ENCODE measurements around the gene RBM47. TPM values are rescaled to one million over a fixed set of nuclear protein-coding genes. Genes with fewer than 3 reads are reported as not detected.
"Not testable (repeated sequence)": the region's sequence is repeated elsewhere in the genome, so short reads cannot be mapped to it uniquely, and the experiment has no call there.

The RBM47 gene
- total RNA-seq, 8 experiments from 2014 or later: 0.38 to 16.9 (median 1.8) TPM

DNA sequence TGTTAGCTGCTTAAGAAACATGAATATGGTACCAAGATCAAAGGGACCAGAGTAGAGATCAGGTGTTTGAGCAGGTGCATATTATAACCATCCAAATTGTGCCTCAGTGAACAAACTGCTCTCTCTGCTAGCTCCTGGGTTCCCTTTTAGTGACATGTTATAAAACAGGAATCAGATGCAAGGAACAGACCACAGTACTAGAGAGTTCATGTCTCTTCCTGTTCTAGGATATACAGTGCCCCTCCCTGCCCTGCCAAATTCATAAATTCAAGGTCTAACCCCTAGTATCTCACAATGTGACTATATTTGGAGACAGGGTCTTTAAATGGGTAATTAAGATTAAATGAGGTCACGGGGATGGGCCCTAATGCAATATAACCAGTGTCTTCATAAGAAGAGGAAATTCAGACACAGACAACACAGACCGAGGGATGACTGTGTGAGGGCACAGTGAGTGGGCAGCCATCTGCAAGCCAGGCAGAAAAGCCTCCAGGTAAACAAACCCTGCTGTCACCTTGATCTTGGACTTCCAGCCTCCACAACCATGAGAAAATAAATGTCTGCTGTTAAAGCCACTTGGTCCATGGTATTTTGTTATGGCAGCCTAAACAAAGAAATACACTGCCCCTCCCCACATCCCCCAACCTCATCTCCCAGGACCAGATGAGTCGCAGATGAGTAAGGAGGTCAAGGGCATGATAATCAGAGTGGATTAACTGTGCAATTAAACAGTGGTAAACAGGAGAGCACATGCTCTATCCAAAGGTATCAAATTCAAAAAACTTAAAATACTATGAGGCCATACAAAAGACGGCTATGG is 82.5 kb downstream of the RBM47 start:
- ATAC-seq (replicated peaks in 6 of 8): no peak
- H3K4me1 ChIP-seq (replicated peaks in 1 of 2): no peaks in the 10 kb centered on the region
- H3K4me3 ChIP-seq: no peak overlapping the region
- no peak overlapping the region for H3K27ac ChIP-seq
- 54 to 100% (median 82%) methylated on average over 1 to 3 of the region's 4 CpGs; no CpG with 5 or more reads in 2 of the 10 experiments for WGBS, 10 experiments
- in situ Hi-C loops (cut with MboI; ENCODE audit: low pct_unique_long_range_greater_than_20kb in 2 of 9, low sequenced_read_pairs in 9 of 9, unreplicated experiment in 9 of 9): no loop called here

DNA sequence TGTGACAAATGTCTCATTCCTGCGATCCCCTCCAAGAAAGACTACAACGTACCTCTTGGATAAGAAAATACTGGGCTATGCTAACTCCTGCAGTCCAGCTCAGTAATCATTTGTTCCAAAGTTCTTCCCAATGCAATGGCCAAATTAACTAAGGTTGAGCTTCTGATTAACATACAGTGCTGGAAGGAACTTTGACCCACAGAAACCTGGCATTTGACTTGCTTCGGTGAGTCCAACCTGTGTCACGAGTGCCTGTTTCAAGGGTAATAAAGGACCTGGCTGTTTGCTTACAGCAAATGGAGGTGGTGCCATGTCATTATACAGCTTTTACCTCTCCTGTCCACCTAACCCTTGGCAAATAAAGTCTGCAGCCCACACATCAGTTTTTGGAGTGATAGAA is 83.2 kb downstream of the RBM47 start:
- no peak overlapping the region for H3K4me3 ChIP-seq
- 80 to 100% (median 93%) methylated on average over 1 to 4 of the region's 4 CpGs; no CpG with 5 or more reads in 3 of the 10 experiments for WGBS, 10 experiments
- H3K4me1 ChIP-seq (replicated peaks in 1 of 2): no peaks in the 10 kb centered on the region
- in situ Hi-C loops (cut with MboI; ENCODE audit: low pct_unique_long_range_greater_than_20kb in 2 of 9, low sequenced_read_pairs in 9 of 9, unreplicated experiment in 9 of 9): no loop called here
- ATAC-seq (replicated peaks in 6 of 8): no peak
- H3K27ac ChIP-seq: no peak overlapping the region

DNA sequence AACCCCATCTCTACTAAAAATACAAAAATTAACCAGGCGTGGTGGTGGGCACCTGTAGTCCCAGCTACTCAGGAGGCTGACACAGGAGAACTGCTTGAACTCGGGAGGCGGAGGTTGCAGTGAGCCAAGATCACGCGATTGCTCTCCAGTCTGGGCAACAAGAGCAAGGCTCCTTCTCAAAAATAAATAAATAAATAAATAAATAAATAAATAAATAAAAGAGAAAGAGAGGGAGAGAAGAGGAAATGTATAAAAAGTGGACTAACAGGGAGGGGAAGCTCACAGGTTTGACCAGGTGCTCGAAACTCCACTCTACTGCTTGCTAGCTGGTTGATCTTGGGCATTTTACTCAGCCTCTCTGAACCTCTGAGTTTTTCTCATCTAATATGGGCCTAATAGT is 84.2 kb downstream of the RBM47 start:
- H3K4me3 ChIP-seq; H3K27ac ChIP-seq; H3K4me1 ChIP-seq (replicated peaks in 1 of 2); in situ Hi-C loops (cut with MboI; ENCODE audit: low pct_unique_long_range_greater_than_20kb in 2 of 9, low sequenced_read_pairs in 9 of 9, unreplicated experiment in 9 of 9); ATAC-seq (replicated peaks in 6 of 8): not testable (repeated sequence)
- 88 to 100% (median 100%) methylated on average over 1 to 6 of the region's 6 CpGs; no CpG with 5 or more reads in 2 of the 10 experiments for WGBS, 10 experiments

GRCh38 chr4:40544221-40544620 is 85.4 kb downstream of the RBM47 start:
- Histone ChIP-seq H3K27ac (no peak overlapping the region), H3K4me3 (no peak overlapping the region), H3K4me1 (replicated peaks in 1 of 2) (no peaks in the 10 kb centered on the region)
- in situ Hi-C loops (cut with MboI; ENCODE audit: low pct_unique_long_range_greater_than_20kb in 2 of 9, low sequenced_read_pairs in 9 of 9, unreplicated experiment in 9 of 9): no loop called here
- 40 to 100% (median 89%) methylated on average over 1 to 5 of the region's 7 CpGs; no CpG with 5 or more reads in 1 of the 10 experiments for WGBS, 10 experiments
- no peak for ATAC-seq (replicated peaks in 6 of 8)

GRCh38 chr4:40540800-40541199 is 88.9 kb downstream of the RBM47 start:
- WGBS, 10 experiments: 60 to 100% (median 94%) methylated on average over 2 to 6 of the region's 7 CpGs; no CpG with 5 or more reads in 3 of the 10 experiments
- no peak overlapping the region for H3K27ac ChIP-seq
- H3K4me1 ChIP-seq (replicated peaks in 1 of 2): no peaks in the 10 kb centered on the region
- no peak for ATAC-seq (replicated peaks in 6 of 8)
- H3K4me3 ChIP-seq: no peak overlapping the region
- in situ Hi-C loops (cut with MboI; ENCODE audit: low pct_unique_long_range_greater_than_20kb in 2 of 9, low sequenced_read_pairs in 9 of 9, unreplicated experiment in 9 of 9): no loop called here

DNA sequence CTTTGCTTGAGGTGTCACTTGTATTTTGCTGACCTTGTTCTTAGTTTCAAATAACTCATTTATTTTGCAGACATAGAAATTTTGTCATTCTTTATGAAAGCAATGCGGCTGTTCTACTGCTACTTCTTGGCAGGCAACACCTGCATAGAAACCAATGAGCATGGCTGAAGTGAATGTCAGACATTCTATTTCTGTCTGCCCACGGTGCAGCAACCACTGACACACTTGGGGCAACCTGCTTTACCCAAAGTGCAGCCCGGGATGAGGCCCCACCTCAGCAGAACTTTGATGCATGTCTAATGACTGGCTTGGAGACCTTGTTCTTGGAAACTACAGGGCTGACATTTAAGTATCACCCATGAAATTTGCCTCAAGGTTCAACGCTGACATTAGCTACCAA is 93.6 kb downstream of the RBM47 start:
- Histone ChIP-seq H3K4me1 (replicated peaks in 1 of 2) (no peaks in the 10 kb centered on the region), H3K4me3 (no peak overlapping the region), H3K27ac (no peak overlapping the region)
- in situ Hi-C loops (cut with MboI; ENCODE audit: low pct_unique_long_range_greater_than_20kb in 2 of 9, low sequenced_read_pairs in 9 of 9, unreplicated experiment in 9 of 9): no loop called here
- 60 to 100% (median 80%) methylated on average over 1 to 4 of the region's 4 CpGs; no CpG with 5 or more reads in 1 of the 10 experiments for WGBS, 10 experiments
- ATAC-seq (replicated peaks in 6 of 8): no peak

- Histone ChIP-seq H3K4me1 (replicated peaks in 1 of 2) (no peaks in the 10 kb centered on the region), H3K27ac (no peak overlapping the region), H3K4me3 (no peak overlapping the region)
- ATAC-seq (replicated peaks in 6 of 8): no peak
- 50 to 100% (median 83%) methylated on average over 1 to 3 of the region's 3 CpGs; no CpG with 5 or more reads in 3 of the 10 experiments for WGBS, 10 experiments
- in situ Hi-C loops (cut with MboI; ENCODE audit: low pct_unique_long_range_greater_than_20kb in 2 of 9, low sequenced_read_pairs in 9 of 9, unreplicated experiment in 9 of 9): no loop called here
Measured at GRCh38 chr4:40531636-40532023, 98.0 kb downstream of the RBM47 start.

DNA sequence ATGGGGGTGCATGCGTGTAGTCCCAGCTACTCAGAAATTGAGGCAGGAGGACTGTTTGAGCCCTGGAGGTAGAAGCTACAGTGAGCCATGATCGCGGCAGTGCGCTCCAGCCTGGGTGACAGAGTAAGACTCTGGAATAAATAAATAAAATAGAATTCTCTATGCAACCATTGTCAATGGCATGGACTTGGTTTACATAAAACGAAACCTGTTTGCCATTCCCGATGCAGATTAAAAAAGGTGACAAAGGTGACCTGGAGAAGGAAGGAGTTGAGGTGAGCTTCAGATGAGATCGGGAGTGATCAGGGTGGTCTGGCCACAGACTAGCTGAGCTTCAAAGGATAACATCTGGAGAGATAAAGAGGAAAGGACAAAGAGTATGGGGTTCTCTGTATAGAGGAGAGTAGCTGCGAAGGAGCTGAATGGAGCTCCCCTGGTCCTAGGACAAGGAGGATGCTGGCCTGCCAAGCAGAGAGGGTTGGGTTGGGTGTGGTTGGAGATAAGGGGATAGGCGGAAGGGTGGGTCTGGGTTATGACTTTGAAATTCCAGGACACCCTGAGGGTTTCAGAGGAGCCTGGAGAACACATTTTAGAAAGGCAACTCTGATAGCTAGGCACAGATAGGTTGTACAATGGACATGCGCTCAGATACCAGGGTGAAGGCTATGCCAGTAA is 98.6 kb downstream of the RBM47 start:
- 71 to 100% (median 92%) methylated on average over 1 to 7 of the region's 10 CpGs; no CpG with 5 or more reads in 2 of the 10 experiments for WGBS, 10 experiments
- in situ Hi-C loops (cut with MboI; ENCODE audit: low pct_unique_long_range_greater_than_20kb in 2 of 9, low sequenced_read_pairs in 9 of 9, unreplicated experiment in 9 of 9): no loop called here
- Histone ChIP-seq H3K27ac (no peak overlapping the region), H3K4me1 (replicated peaks in 1 of 2) (no peaks in the 10 kb centered on the region), H3K4me3 (no peak overlapping the region)
- ATAC-seq (replicated peaks in 6 of 8): peak in 1 of 8 experiments; percentile 68

GRCh38 chr4:40526741-40527140 is 102.9 kb downstream of the RBM47 start:
- no peak for ATAC-seq (replicated peaks in 6 of 8)
- WGBS, 10 experiments: 100% methylated on average over 1 of the region's 1 CpG; no CpG with 5 or more reads in 8 of the 10 experiments
- Histone ChIP-seq H3K27ac (no peak overlapping the region), H3K4me1 (replicated peaks in 1 of 2) (no peaks in the 10 kb centered on the region), H3K4me3 (no peak overlapping the region)
- in situ Hi-C loops (cut with MboI; ENCODE audit: low pct_unique_long_range_greater_than_20kb in 2 of 9, low sequenced_read_pairs in 9 of 9, unreplicated experiment in 9 of 9): no loop called here

DNA sequence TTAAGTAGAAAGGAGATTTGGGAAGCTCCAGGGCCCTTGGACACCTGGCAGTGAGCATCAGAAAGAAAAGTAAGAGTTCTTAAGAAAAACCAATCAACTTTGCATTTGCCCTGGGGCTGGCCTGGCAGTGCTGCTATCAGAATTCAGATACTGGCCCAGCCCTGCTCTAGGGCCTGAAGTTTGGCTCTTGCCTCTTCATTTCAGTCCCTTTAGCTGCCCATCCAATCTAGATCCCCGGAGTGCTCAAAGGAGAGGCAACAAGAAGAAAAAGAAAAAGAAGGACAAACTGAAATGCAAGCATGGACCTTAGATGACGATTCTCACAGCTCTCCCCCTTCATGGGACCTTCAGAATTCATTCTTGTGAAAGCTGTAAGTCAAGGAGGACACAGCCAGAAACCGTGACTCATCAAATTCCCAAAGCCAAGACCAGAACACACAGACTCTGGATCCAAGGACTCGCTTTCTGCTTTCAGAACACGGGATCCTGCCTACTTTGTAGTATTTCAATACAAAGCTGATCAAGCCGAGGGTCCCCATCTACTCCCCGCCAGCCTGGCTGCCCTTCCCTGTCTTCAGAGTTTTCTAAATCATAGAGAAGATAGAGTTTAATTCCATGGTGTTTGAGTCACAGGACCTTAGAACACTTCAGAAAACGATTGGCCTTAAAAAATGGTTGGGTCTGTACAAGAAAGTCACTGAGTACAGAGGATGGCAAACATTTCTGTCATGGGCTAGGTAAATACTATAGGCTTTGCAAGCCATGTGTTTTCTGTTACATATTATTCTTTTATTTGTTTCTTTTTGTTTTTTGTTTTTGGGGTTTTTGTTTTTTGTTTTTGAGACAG is 103.7 kb downstream of the RBM47 start:
- 0 to 80% (median 45%) methylated on average over 3 to 8 of the region's 8 CpGs; no CpG with 5 or more reads in 2 of the 10 experiments for WGBS, 10 experiments
- Histone ChIP-seq H3K27ac (no peak overlapping the region), H3K4me1 (replicated peaks in 1 of 2) (no peaks in the 10 kb centered on the region), H3K4me3 (no peak overlapping the region)
- in situ Hi-C loops (cut with MboI; ENCODE audit: low pct_unique_long_range_greater_than_20kb in 2 of 9, low sequenced_read_pairs in 9 of 9, unreplicated experiment in 9 of 9): no loop called here
- ATAC-seq (replicated peaks in 6 of 8): peak in 5 of 8 experiments; percentile 39 to 96 (median 81)

DNA sequence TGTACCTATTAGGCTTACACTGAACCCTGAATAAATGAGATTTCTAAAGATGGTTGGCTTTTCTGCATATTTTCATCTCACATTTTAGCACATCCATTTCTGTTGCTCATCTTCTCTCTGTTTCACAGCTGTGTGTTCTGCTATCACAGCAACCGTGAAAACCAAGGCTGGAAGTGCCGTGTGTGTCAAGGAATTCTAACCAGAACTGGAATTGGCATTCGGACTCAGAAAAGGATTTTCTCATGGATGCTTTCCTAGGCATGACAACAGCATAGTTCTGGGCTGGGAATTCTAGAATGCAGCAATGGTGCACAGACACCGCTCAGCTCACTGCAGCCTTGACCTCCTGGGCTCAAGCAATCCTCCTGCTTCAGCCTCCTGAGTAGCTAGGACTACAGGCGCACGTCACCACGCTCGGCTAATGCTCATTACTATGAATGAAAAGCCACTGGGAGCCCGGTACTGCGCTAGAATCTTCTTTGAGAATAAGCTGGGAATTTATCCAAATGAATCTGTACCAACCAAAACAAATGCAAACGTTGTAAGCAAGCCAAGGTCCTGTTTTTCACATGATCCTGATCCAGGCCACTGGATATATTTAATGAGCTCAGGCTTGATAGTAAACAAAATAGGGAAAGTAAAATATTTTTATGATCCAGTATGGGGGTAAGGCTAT is 105.2 kb downstream of the RBM47 start:
- in situ Hi-C loops (cut with MboI; ENCODE audit: low pct_unique_long_range_greater_than_20kb in 2 of 9, low sequenced_read_pairs in 9 of 9, unreplicated experiment in 9 of 9): no loop called here
- WGBS, 10 experiments: 21 to 100% (median 92%) methylated on average over 1 to 10 of the region's 11 CpGs; no CpG with 5 or more reads in 1 of the 10 experiments
- H3K4me3 ChIP-seq: no peak overlapping the region
- no peak for ATAC-seq (replicated peaks in 6 of 8)
- H3K27ac ChIP-seq: no peak overlapping the region
- H3K4me1 ChIP-seq (replicated peaks in 1 of 2): no peaks in the 10 kb centered on the region

GRCh38 chr4:40523581-40523980 is 106.1 kb downstream of the RBM47 start:
- ATAC-seq (replicated peaks in 6 of 8): no peak
- Histone ChIP-seq H3K4me1 (replicated peaks in 1 of 2) (no peaks in the 10 kb centered on the region), H3K4me3 (no peak overlapping the region), H3K27ac (no peak overlapping the region)
- in situ Hi-C loops (cut with MboI; ENCODE audit: low pct_unique_long_range_greater_than_20kb in 2 of 9, low sequenced_read_pairs in 9 of 9, unreplicated experiment in 9 of 9): no loop called here
- 77 to 100% (median 93%) methylated on average over 2 to 7 of the region's 7 CpGs for WGBS, 10 experiments
